Mucosa of stomach (tissue), 1 donor: ENCODE data around the gene TECTA.

ENCODE experiments used
- H3K27me3 ChIP-seq: one replicate; pipeline ENCODE4 v1.7.0; 2013; ENCODE audit warnings: mild to moderate bottlenecking, low read length; ENCODE audit not compliant: control insufficient read depth, insufficient read depth
- H3K36me3 ChIP-seq: one replicate; pipeline ENCODE4 v1.7.0; 2013; ENCODE audit warnings: low read length; ENCODE audit not compliant: control insufficient read depth, insufficient read depth
- H3K4me1 ChIP-seq: one replicate; pipeline ENCODE4 v1.7.0; 2013; ENCODE audit warnings: mild to moderate bottlenecking, low read length; ENCODE audit not compliant: control insufficient read depth, insufficient read depth
- H3K4me3 ChIP-seq: one replicate; pipeline ENCODE4 v1.7.0; 2013; ENCODE audit warnings: low read length
- H3K9ac ChIP-seq: one replicate; pipeline ENCODE4 v1.7.0; 2013; ENCODE audit warnings: mild to moderate bottlenecking, low read length, moderate library complexity
- H3K9me3 ChIP-seq: one replicate; pipeline ENCODE4 v1.7.0; 2013; ENCODE audit warnings: mild to moderate bottlenecking, low read length, moderate library complexity; ENCODE audit not compliant: control insufficient read depth
- donor health status: Pancreatic carcinoma.

TECTA gene

GRCh38 chr11:121211626-121212025, 110.6 kb downstream of the TECTA start:
- Histone ChIP-seq H3K4me1 (no peaks in the 10 kb centered on the region), H3K9ac (no peak overlapping the region), H3K9me3 (no peaks in the 10 kb centered on the region), H3K4me3 (no peak overlapping the region), H3K27me3 (no peaks in the 10 kb centered on the region), H3K36me3 (no peaks in the 10 kb centered on the region)

- H3K27me3 ChIP-seq, result no peaks in the 10 kb centered on the region
- no peaks in the 10 kb centered on the region for H3K4me1 ChIP-seq
- no peaks in the 10 kb centered on the region for H3K36me3 ChIP-seq
- no peak overlapping the region for H3K4me3 ChIP-seq
- no peak overlapping the region for H3K9ac ChIP-seq
- no peaks in the 10 kb centered on the region for H3K9me3 ChIP-seq
These were observed 111.7 kb downstream of the TECTA start for GRCh38 chr11:121212536-121213361.

GRCh38 chr11:121213362-121213893, 112.4 kb downstream of the TECTA start:
- H3K27me3 ChIP-seq, result no peaks in the 10 kb centered on the region
- H3K4me3 ChIP-seq, result no peak overlapping the region
- no peaks in the 10 kb centered on the region for H3K9me3 ChIP-seq
- no peak overlapping the region for H3K9ac ChIP-seq
- H3K4me1 ChIP-seq, result no peaks in the 10 kb centered on the region
- H3K36me3 ChIP-seq, result no peaks in the 10 kb centered on the region

GRCh38 chr11:121214861-121215260, 113.8 kb downstream of the TECTA start:
- no peaks in the 10 kb centered on the region for H3K36me3 ChIP-seq
- H3K4me1 ChIP-seq, result no peaks in the 10 kb centered on the region
- H3K9ac ChIP-seq, result no peak overlapping the region
- no peaks in the 10 kb centered on the region for H3K9me3 ChIP-seq
- H3K27me3 ChIP-seq, result no peaks in the 10 kb centered on the region
- no peak overlapping the region for H3K4me3 ChIP-seq

- no peaks in the 10 kb centered on the region for H3K36me3 ChIP-seq
- no peaks in the 10 kb centered on the region for H3K4me1 ChIP-seq
- H3K27me3 ChIP-seq, result peaks cover 3% of the 10 kb centered on the region
- no peak overlapping the region for H3K4me3 ChIP-seq
- H3K9ac ChIP-seq, result no peak overlapping the region
- H3K9me3 ChIP-seq, result no peaks in the 10 kb centered on the region
These were observed 120.6 kb downstream of the TECTA start for GRCh38 chr11:121221496-121222200.

- no peaks in the 10 kb centered on the region for H3K9me3 ChIP-seq
- peaks cover 3% of the 10 kb centered on the region for H3K27me3 ChIP-seq
- no peak overlapping the region for H3K9ac ChIP-seq
- H3K4me3 ChIP-seq, result no peak overlapping the region
- no peaks in the 10 kb centered on the region for H3K36me3 ChIP-seq
- no peaks in the 10 kb centered on the region for H3K4me1 ChIP-seq
These were observed 122.1 kb downstream of the TECTA start for GRCh38 chr11:121223161-121223560.

GRCh38 chr11:121225382-121225781, 124.3 kb downstream of the TECTA start:
- Histone ChIP-seq H3K9ac (no peak overlapping the region), H3K4me3 (no peak overlapping the region)

GRCh38 chr11:121226415-121227263, 125.6 kb downstream of the TECTA start:
- Histone ChIP-seq H3K9ac (no peak overlapping the region), H3K9me3 (no peaks in the 10 kb centered on the region)

More at GRCh38 chr11:121225382-121225781, 124.3 kb downstream of the TECTA start:
- peaks cover 3% of the 10 kb centered on the region for H3K27me3 ChIP-seq
- no peaks in the 10 kb centered on the region for H3K36me3 ChIP-seq
- no peaks in the 10 kb centered on the region for H3K9me3 ChIP-seq
- H3K4me1 ChIP-seq, result no peaks in the 10 kb centered on the region

GRCh38 chr11:121228851-121229250, 127.8 kb downstream of the TECTA start:
- no peak overlapping the region for H3K4me3 ChIP-seq
- no peaks in the 10 kb centered on the region for H3K9me3 ChIP-seq
- H3K27me3 ChIP-seq, result no peaks in the 10 kb centered on the region
- H3K36me3 ChIP-seq, result no peaks in the 10 kb centered on the region
- H3K4me1 ChIP-seq, result peaks cover 6% of the 10 kb centered on the region
- H3K9ac ChIP-seq, result no peak overlapping the region

More at GRCh38 chr11:121226415-121227263, 125.6 kb downstream of the TECTA start:
- Histone ChIP-seq H3K27me3 (peaks cover 3% of the 10 kb centered on the region), H3K36me3 (no peaks in the 10 kb centered on the region), H3K4me1 (peaks cover 1% of the 10 kb centered on the region), H3K4me3 (no peak overlapping the region)

GRCh38 chr11:121229495-121230215, 128.6 kb downstream of the TECTA start:
- Histone ChIP-seq H3K4me3 (no peak overlapping the region), H3K9me3 (no peaks in the 10 kb centered on the region), H3K36me3 (no peaks in the 10 kb centered on the region), H3K27me3 (peaks cover 1% of the 10 kb centered on the region), H3K9ac (no peak overlapping the region), H3K4me1 (peaks cover 6% of the 10 kb centered on the region)

- H3K9ac ChIP-seq, result no peak overlapping the region
- no peak overlapping the region for H3K4me3 ChIP-seq
- H3K4me1 ChIP-seq, result peaks cover 6% of the 10 kb centered on the region
- H3K36me3 ChIP-seq, result no peaks in the 10 kb centered on the region
- peaks cover 4% of the 10 kb centered on the region for H3K27me3 ChIP-seq
- no peaks in the 10 kb centered on the region for H3K9me3 ChIP-seq
These were observed 130.7 kb downstream of the TECTA start for GRCh38 chr11:121231576-121232278.
